ENCODE results near the gene SLC1A2.

The SLC1A2 gene

GRCh38 chr11:35403765-35404387 is 15.5 kb downstream of the SLC1A2 start:
- in situ Hi-C loops (cut with HindIII; ENCODE audit: low pct_unique_long_range_greater_than_20kb, low sequenced_read_pairs): no loop called here
- TF ChIP-seq JUND (IDR thresholded peaks at IDR 0.05; ENCODE audit: low read depth): no peak
- peak in 1 of 2 experiments; percentile 70 for DNase-seq (ENCODE audit: low read depth in 1 of 2, low spot score in 1 of 2)

GRCh38 chr11:35402751-35403660 is 16.4 kb downstream of the SLC1A2 start:
- in situ Hi-C loops (cut with HindIII; ENCODE audit: low pct_unique_long_range_greater_than_20kb, low sequenced_read_pairs): no loop called here
- no peak for TF ChIP-seq JUND (IDR thresholded peaks at IDR 0.05; ENCODE audit: low read depth)
- no peak for DNase-seq (ENCODE audit: low read depth in 1 of 2, low spot score in 1 of 2)

GRCh38 chr11:35398881-35399280 is 20.5 kb downstream of the SLC1A2 start:
- in situ Hi-C loops (cut with HindIII; ENCODE audit: low pct_unique_long_range_greater_than_20kb, low sequenced_read_pairs): no loop called here
- DNase-seq (ENCODE audit: low read depth in 1 of 2, low spot score in 1 of 2): no peak
- TF ChIP-seq JUND (IDR thresholded peaks at IDR 0.05; ENCODE audit: low read depth): no peak

- TF ChIP-seq JUND (IDR thresholded peaks at IDR 0.05; ENCODE audit: low read depth): no peak
- in situ Hi-C loops (cut with HindIII; ENCODE audit: low pct_unique_long_range_greater_than_20kb, low sequenced_read_pairs): no loop called here
Measured at GRCh38 chr11:35394941-35395340, 24.4 kb downstream of the SLC1A2 start.

GRCh38 chr11:35393098-35393497 is 26.3 kb downstream of the SLC1A2 start:
- in situ Hi-C loops (cut with HindIII; ENCODE audit: low pct_unique_long_range_greater_than_20kb, low sequenced_read_pairs): no loop called here
- no peak for TF ChIP-seq JUND (IDR thresholded peaks at IDR 0.05; ENCODE audit: low read depth)
- DNase-seq (ENCODE audit: low read depth in 1 of 2, low spot score in 1 of 2): no peak

More at GRCh38 chr11:35394941-35395340, 24.4 kb downstream of the SLC1A2 start:
- no peak for DNase-seq (ENCODE audit: low read depth in 1 of 2, low spot score in 1 of 2)

- DNase-seq (ENCODE audit: low read depth in 1 of 2, low spot score in 1 of 2): peak; percentile 57 to 90
- in situ Hi-C loops (cut with HindIII; ENCODE audit: low pct_unique_long_range_greater_than_20kb, low sequenced_read_pairs): no loop called here
- TF ChIP-seq JUND (IDR thresholded peaks at IDR 0.05; ENCODE audit: low read depth): peak; percentile 47; the same call in 1 of the 2 replicates
Measured at GRCh38 chr11:35391922-35392688, 27.3 kb downstream of the SLC1A2 start.

- peak in 1 of 2 experiments; percentile 96 for DNase-seq (ENCODE audit: low read depth in 1 of 2, low spot score in 1 of 2)
- in situ Hi-C loops (cut with HindIII; ENCODE audit: low pct_unique_long_range_greater_than_20kb, low sequenced_read_pairs): no loop called here
- TF ChIP-seq JUND (IDR thresholded peaks at IDR 0.05; ENCODE audit: low read depth): peak; percentile 82; the same call in 1 of the 2 replicates
Measured at GRCh38 chr11:35390737-35391682, 28.3 kb downstream of the SLC1A2 start.

- peak; percentile 90 for TF ChIP-seq JUND (IDR thresholded peaks at IDR 0.05; ENCODE audit: low read depth)
- DNase-seq (ENCODE audit: low read depth in 1 of 2, low spot score in 1 of 2): peak in 1 of 2 experiments; percentile 97
- in situ Hi-C loops (cut with HindIII; ENCODE audit: low pct_unique_long_range_greater_than_20kb, low sequenced_read_pairs): no loop called here
Measured at GRCh38 chr11:35389897-35390465, 29.4 kb downstream of the SLC1A2 start.

GRCh38 chr11:35389112-35389511 is 30.2 kb downstream of the SLC1A2 start:
- in situ Hi-C loops (cut with HindIII; ENCODE audit: low pct_unique_long_range_greater_than_20kb, low sequenced_read_pairs): no loop called here
- peak in 1 of 2 experiments; percentile 46 for DNase-seq (ENCODE audit: low read depth in 1 of 2, low spot score in 1 of 2)
- no peak for TF ChIP-seq JUND (IDR thresholded peaks at IDR 0.05; ENCODE audit: low read depth)

- no peak for TF ChIP-seq JUND (IDR thresholded peaks at IDR 0.05; ENCODE audit: low read depth)
- in situ Hi-C loops (cut with HindIII; ENCODE audit: low pct_unique_long_range_greater_than_20kb, low sequenced_read_pairs): no loop called here
- no peak for DNase-seq (ENCODE audit: low read depth in 1 of 2, low spot score in 1 of 2)
Measured at GRCh38 chr11:35388061-35388460, 31.3 kb downstream of the SLC1A2 start.
